K562 (cell line): Measurements from ENCODE around the gene JSRP1. TPM values are rescaled to one million over a fixed set of nuclear protein-coding genes. Genes with fewer than 3 reads are reported as not detected.

ENCODE experiments used
- ATAC-seq: fragments of 200-7000 bp; cut with Tn5 transposase; 3 replicates; pipeline ENCODE4 v1.9.1; 2020; ENCODE audit warnings: moderate library complexity
- BruUV-seq: library from RNA; stranded (reverse); fragments of 400-500 nt; replicated peaks from 2 replicates; lab custom pipeline; 2021; lab: Mats Ljungman, UMichigan
- CTCF ChIA-PET: fragments of 300-600 bp; formaldehyde crosslinking; extraction: SDS; loops from one replicate; lab custom pipeline; 2021; ENCODE audit warnings: low intra/inter-chr PET ratio; lab: Yijun Ruan, JAX
- POLR2A ChIA-PET: fragments of 300-600, 350-650 bp; sonication (Branson Sonifier 250); formaldehyde crosslinking; extraction: SDS; loops from one replicate; lab custom pipeline; 2021; ENCODE audit warnings: antibody characterized with exemption, inconsistent platforms; lab: Yijun Ruan, JAX
- DNase-seq, 4 experiments: peaks; one replicate each; pipeline versions ENCODE4 v3.0.0 to v3.0.0-alpha.2; 2011 to 2018; ENCODE audit warnings: low spot score in 3 of 4, mixed read lengths in 3 of 4; ENCODE audit errors: extremely low read depth in 1 of 4
- FAIRE-seq: peaks from 2 replicates; lab custom pipeline; 2011; peaks lifted over from hg19 to GRCh38; lab: Jason Lieb, UNC
- H2AFZ ChIP-seq: 2 replicates; pipeline ENCODE4 v1.6.0; 2011; ENCODE audit warnings: low read depth, low read length, control low read depth, inconsistent platforms
- H3K27ac ChIP-seq: fragments of 200-600 bp; 3 replicates; pipeline ENCODE4 v1.8.0; 2011; ENCODE audit warnings: low read depth, mild to moderate bottlenecking, control low read depth, inconsistent platforms, low read length, moderate library complexity, mixed read lengths; ENCODE audit errors: extremely low read depth
- H3K27me3 ChIP-seq, 2 experiments: fragments of 300-600 bp in 1 of 2; 2 replicates in 1 of 2; 3 replicates in 1 of 2; pipeline versions ENCODE4 v1.6.0 to v1.8.0; 2011; ENCODE audit warnings: inconsistent platforms in 2 of 2, low read length in 2 of 2, mild to moderate bottlenecking in 1 of 2, mixed read lengths in 1 of 2, moderate library complexity in 1 of 2; ENCODE audit not compliant: control insufficient read depth in 2 of 2, insufficient read depth in 2 of 2
- H3K36me3 ChIP-seq: fragments of 300-600 bp; 3 replicates; pipeline ENCODE4 v1.8.0; 2011; ENCODE audit warnings: mild to moderate bottlenecking, low read length, inconsistent platforms; ENCODE audit not compliant: control insufficient read depth, insufficient read depth
- H3K4me1 ChIP-seq, 2 experiments: fragments of 200-600 bp in 1 of 2; replicated peaks in 1 of 2; 2 replicates in 1 of 2; 3 replicates in 1 of 2; pipeline versions ENCODE4 v1.5.1 to v1.8.0; 2011; ENCODE audit warnings: inconsistent platforms in 2 of 2, low read length in 2 of 2, mild to moderate bottlenecking in 1 of 2, mixed read lengths in 1 of 2, moderate library complexity in 1 of 2; ENCODE audit not compliant: control insufficient read depth in 2 of 2, insufficient read depth in 2 of 2
- H3K4me2 ChIP-seq: 2 replicates; pipeline ENCODE4 v1.6.1; 2011; ENCODE audit warnings: low read length, control low read depth, inconsistent platforms, mixed read lengths; ENCODE audit not compliant: insufficient read depth
- H3K4me3 ChIP-seq: fragments of 200-600 bp; sonication (generic), shearing (Covaris generic); 2 replicates; pipeline ENCODE4 v1.5.1; 2016; ENCODE audit warnings: control low read depth, inconsistent platforms
- H3K79me2 ChIP-seq: fragments of 200-600 bp; 3 replicates; pipeline ENCODE4 v1.8.0; 2011; ENCODE audit warnings: low read length, inconsistent platforms; ENCODE audit not compliant: control insufficient read depth, insufficient read depth
- H3K9ac ChIP-seq, 2 experiments: 2 replicates each; pipeline versions ENCODE4 v1.6.0 to v1.6.1; 2011; ENCODE audit warnings: low read depth in 2 of 2, low read length in 2 of 2, control low read depth in 1 of 2, inconsistent platforms in 1 of 2, mild to moderate bottlenecking in 1 of 2, mixed read lengths in 1 of 2; ENCODE audit not compliant: insufficient read depth in 1 of 2
- H3K9me1 ChIP-seq: one replicate; pipeline ENCODE4 v1.6.0; 2011; ENCODE audit warnings: inconsistent platforms, mild to moderate bottlenecking, low read length, moderate library complexity; ENCODE audit not compliant: control insufficient read depth, insufficient read depth
- H3K9me3 ChIP-seq: replicated peaks from 2 replicates; pipeline ENCODE4 v1.5.1; 2011; ENCODE audit warnings: low read depth, low read length, inconsistent platforms; ENCODE audit not compliant: control insufficient read depth, insufficient read depth
- H4K20me1 ChIP-seq: replicated peaks from 2 replicates; pipeline ENCODE4 v1.6.1; 2011; ENCODE audit warnings: low read length, inconsistent platforms, mixed read lengths; ENCODE audit not compliant: control insufficient read depth, insufficient read depth
- CBFA2T2 ChIP-seq: fragments of 450-650 bp; conservative IDR thresholded peaks from 2 replicates; pipeline ENCODE4 v1.6.1; 2017; ENCODE audit warnings: mild to moderate bottlenecking
- CBX2 ChIP-seq: fragments of 200-600 bp; sonication (generic); IDR thresholded peaks from one replicate; pipeline ENCODE4 v1.6.1; 2012; ENCODE audit warnings: mild to moderate bottlenecking, low read length, inconsistent platforms; ENCODE audit not compliant: insufficient read depth, poor library complexity, severe bottlenecking
- CHD2 ChIP-seq: IDR thresholded peaks from 2 replicates; pipeline ENCODE4 v1.6.1; 2011; ENCODE audit warnings: low read depth, low read length
- ERF ChIP-seq: fragments of 450-650 bp; formaldehyde crosslinking; IDR thresholded peaks from 2 replicates; pipeline ENCODE4 v1.4.0; 2020; ENCODE audit warnings: mild to moderate bottlenecking, mixed read lengths
- HDAC1 ChIP-seq, 2 experiments: fragments of 450-650 bp; IDR thresholded peaks; 2 replicates each; pipeline ENCODE4 v1.6.1; 2016 to 2017; ENCODE audit warnings: inconsistent platforms in 1 of 2, mild to moderate bottlenecking in 1 of 2, moderate library complexity in 1 of 2
- HNRNPL ChIP-seq: fragments of 200-400 bp; formaldehyde crosslinking; IDR thresholded peaks from 2 replicates; pipeline ENCODE4 v1.6.1; 2017; ENCODE audit warnings: low read depth, mild to moderate bottlenecking, low read length
- MTA3 ChIP-seq: fragments of 450-650 bp; formaldehyde crosslinking; IDR thresholded peaks from 2 replicates; pipeline ENCODE4 v1.6.1; 2017; ENCODE audit warnings: mild to moderate bottlenecking, borderline replicate concordance
- NFRKB ChIP-seq: fragments of 450-650 bp; IDR thresholded peaks from 2 replicates; pipeline ENCODE4 v1.6.1; 2016; ENCODE audit warnings: low read depth
- NONO ChIP-seq, 2 experiments: fragments of 200-400 bp in 1 of 2; fragments of 450-650 bp in 1 of 2; formaldehyde crosslinking in 1 of 2; IDR thresholded peaks; 2 replicates each; pipeline ENCODE4 v1.6.1; 2017; ENCODE audit warnings: low read depth in 2 of 2, mild to moderate bottlenecking in 2 of 2, moderate library complexity in 2 of 2, low read length in 1 of 2
- NR4A1 ChIP-seq, 2 experiments: fragments of 250-450 bp in 1 of 2; fragments of 450-650 bp in 1 of 2; sonication (Bioruptor Pico) in 1 of 2; IDR thresholded peaks; 2 replicates each; pipeline versions ENCODE4 v1.4.0 to v1.6.1; 2016 to 2020; ENCODE audit warnings: mild to moderate bottlenecking in 2 of 2, missing compliant biosample characterization in 1 of 2, missing genetic modification characterization in 1 of 2, moderate library complexity in 1 of 2
- PPARD ChIP-seq: fragments of 250-450 bp; sonication (Bioruptor Pico); IDR thresholded peaks from 2 replicates; pipeline ENCODE4 v1.8.0; 2022; ENCODE audit warnings: inconsistent platforms, mild to moderate bottlenecking, moderate library complexity
- RBFOX2 ChIP-seq: fragments of 200-400 bp; formaldehyde crosslinking; IDR thresholded peaks from 2 replicates; pipeline ENCODE4 v1.6.1; 2017; ENCODE audit warnings: low read depth, mild to moderate bottlenecking, low read length, moderate library complexity
- RBM22 ChIP-seq: fragments of 200-400 bp; formaldehyde crosslinking; IDR thresholded peaks from 2 replicates; pipeline ENCODE4 v1.6.1; 2018; ENCODE audit warnings: low read length, low read depth; ENCODE audit not compliant: poor library complexity, severe bottlenecking
- SIX5 ChIP-seq, 2 experiments: IDR thresholded peaks; 2 replicates each; pipeline ENCODE4 v1.6.1; 2011; ENCODE audit warnings: low read length in 2 of 2, borderline replicate concordance in 1 of 2, low read depth in 1 of 2, mild to moderate bottlenecking in 1 of 2, moderate library complexity in 1 of 2; ENCODE audit not compliant: insufficient read depth in 1 of 2
- ZNF212 ChIP-seq: fragments of 450-650 bp; formaldehyde crosslinking; IDR thresholded peaks from 2 replicates; pipeline ENCODE4 v1.4.0; 2020; ENCODE audit warnings: mild to moderate bottlenecking
- ZNF232 ChIP-seq: sonication (generic); formaldehyde crosslinking; IDR thresholded peaks from 2 replicates; pipeline ENCODE4 v1.8.0; 2022; ENCODE audit warnings: mild to moderate bottlenecking, missing genetic modification reagents
- ZNF263 ChIP-seq: sonication (generic); formaldehyde crosslinking; IDR thresholded peaks from 2 replicates; pipeline ENCODE4 v1.8.0; 2022; ENCODE audit warnings: mild to moderate bottlenecking, missing genetic modification reagents, borderline replicate concordance
- ZNF589 ChIP-seq: fragments of 200-800 bp; sonication (Bioruptor generic); IDR thresholded peaks from 2 replicates; pipeline ENCODE4 v1.6.1; 2016; ENCODE audit warnings: low read depth, missing genetic modification characterization, missing compliant biosample characterization
- ZSCAN29 ChIP-seq: fragments of 450-650 bp; IDR thresholded peaks from 2 replicates; pipeline ENCODE4 v1.6.1; 2017
- WGBS: fragments of 100-300 bp; shearing (Covaris generic); methylation state at CpG from one replicate; pipeline ENCODE4 v1.1.6; 2016; ENCODE audit warnings: low coverage, mixed read lengths; ENCODE audit not compliant: insufficient coverage; ENCODE audit errors: missing lambda C conversion rate; 5-methylcytosine and 5-hydroxymethylcytosine counted together
- in situ Hi-C: fragments of 300-500 bp; cut with MboI; formaldehyde crosslinking; loops from 4 replicates; pipeline ENCODE4 v1.15.0; 2018; ENCODE audit warnings: inconsistent platforms, mixed read lengths
- intact Hi-C: fragments of 100-400 bp; cut with micrococcal nuclease; formaldehyde crosslinking; loops from 2 replicates; pipeline ENCODE4 v1.14.2; 2022
- polyA plus RNA-seq, 8 experiments: library from polyadenylated mRNA; depleted of rRNA in 4 of 8; stranded (reverse) in 5 of 8; unstranded in 3 of 8; fragments of >200 nt; fragmentation: Nextera tagmentation in 2 of 8; fragmentation: Illumina TruSeq in 1 of 8; extraction: Ambion mirVana in 2 of 8; extraction: Trizol in 1 of 8; gene quantifications; 2 replicates each; pipeline versions ENCODE4 v1.2.1 to v1.2.3, GENCODE V29; 2011 to 2014; ENCODE audit warnings: inconsistent platforms in 1 of 8, missing spikeins in 1 of 8
- total RNA-seq, 7 experiments: library from RNA; depleted of rRNA in 6 of 7; stranded (reverse); fragments of >200 nt in 6 of 7; fragmentation: Illumina TruSeq in 2 of 7; extraction: Trizol in 2 of 7; gene quantifications; 2 replicates each; pipeline versions ENCODE4 v1.2.1 to v1.2.3, GENCODE V29; 2011 to 2021; ENCODE audit warnings: low replicate concordance in 1 of 7
- TF ChIP-seq, protein P1 (sequence below): sonication (generic); formaldehyde crosslinking; IDR thresholded peaks from 2 replicates; pipeline ENCODE4 v1.8.1; 2023; ENCODE audit warnings: mild to moderate bottlenecking, missing genetic modification reagents

Gene JSRP1
- total and polyA plus RNA-seq, 9 of the 15 experiments (the other 6 are each of a cell fraction or from before 2014, with no cell fraction given): 0.08 to 1.2 (median 0.51) TPM; not detected in 4

DNA sequence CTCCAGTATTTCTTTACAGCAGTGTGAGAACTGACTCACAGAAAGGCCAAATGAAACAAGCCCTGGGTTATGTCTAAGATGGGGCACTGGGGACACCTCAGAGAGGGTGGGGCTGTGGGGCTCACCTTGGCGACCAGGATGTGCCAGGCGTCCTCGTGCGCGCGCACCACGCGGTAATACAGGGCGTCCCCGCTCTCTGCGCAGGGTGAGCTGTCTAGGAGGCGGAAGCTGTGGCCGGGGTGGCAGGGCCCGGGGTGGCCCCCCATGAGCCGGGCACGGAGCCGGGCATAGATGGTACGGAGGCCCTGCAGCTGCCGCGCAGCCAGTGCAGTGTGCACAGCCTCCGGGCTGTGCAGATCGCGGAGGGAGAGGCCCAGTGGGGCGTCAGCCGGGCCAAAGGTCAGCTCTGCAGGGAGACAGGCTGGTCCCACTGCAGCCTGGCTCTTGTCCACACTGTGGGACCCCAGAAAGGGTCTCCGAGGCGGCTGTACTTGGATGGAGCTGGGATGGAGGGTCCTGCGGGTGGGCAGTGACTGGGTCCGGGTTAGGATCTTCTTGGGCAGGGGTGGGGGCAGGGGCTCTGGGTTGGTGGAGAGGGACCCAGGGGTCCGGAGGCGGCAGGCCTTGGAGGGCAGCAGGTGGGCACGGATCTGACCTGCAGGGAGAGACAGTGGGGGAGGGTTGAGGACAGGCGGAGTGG, 22.4 kb upstream of the JSRP1 start (continued):
- TF ChIP-seq, protein P1, sequence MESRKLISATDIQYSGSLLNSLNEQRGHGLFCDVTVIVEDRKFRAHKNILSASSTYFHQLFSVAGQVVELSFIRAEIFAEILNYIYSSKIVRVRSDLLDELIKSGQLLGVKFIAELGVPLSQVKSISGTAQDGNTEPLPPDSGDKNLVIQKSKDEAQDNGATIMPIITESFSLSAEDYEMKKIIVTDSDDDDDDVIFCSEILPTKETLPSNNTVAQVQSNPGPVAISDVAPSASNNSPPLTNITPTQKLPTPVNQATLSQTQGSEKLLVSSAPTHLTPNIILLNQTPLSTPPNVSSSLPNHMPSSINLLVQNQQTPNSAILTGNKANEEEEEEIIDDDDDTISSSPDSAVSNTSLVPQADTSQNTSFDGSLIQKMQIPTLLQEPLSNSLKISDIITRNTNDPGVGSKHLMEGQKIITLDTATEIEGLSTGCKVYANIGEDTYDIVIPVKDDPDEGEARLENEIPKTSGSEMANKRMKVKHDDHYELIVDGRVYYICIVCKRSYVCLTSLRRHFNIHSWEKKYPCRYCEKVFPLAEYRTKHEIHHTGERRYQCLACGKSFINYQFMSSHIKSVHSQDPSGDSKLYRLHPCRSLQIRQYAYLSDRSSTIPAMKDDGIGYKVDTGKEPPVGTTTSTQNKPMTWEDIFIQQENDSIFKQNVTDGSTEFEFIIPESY (CRISPR knock-in tag): peak; percentile 89
- no peak for TF ChIP-seq ZNF212 (CRISPR knock-in tag)
- no peak for TF ChIP-seq ZNF232 (CRISPR knock-in tag)
- TF ChIP-seq NONO (IDR thresholded peaks at IDR 0.05; ENCODE audit: low read depth in 2 of 2, low read length in 1 of 2): 0 out of 4 replicates have a peak, but pooled peaks of 1 of the 2 experiments have one; percentile 12
- peak; percentile 57 for TF ChIP-seq RBFOX2
- peak; percentile 97 for TF ChIP-seq RBM22
- peak; percentile 84 for TF ChIP-seq HNRNPL

DNA sequence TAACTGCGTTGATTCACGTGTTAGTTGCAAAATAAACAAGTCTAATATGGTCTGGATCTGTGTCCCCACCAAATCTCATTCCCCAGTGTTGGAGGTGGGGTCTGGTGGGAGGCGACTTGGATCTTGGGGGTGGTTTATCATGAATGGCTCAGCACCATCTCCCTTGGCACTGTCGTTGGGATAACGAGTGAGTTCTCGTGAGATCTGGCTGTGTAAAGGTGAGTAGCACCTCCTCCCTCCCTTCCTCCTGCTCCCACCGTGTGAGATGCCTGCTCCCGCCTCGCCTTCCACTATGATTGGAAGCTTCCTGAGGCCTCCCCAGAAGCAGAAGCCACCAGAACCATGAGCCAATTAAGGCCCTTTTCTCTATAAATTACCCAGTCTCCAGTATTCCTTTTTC, 20.9 kb upstream of the JSRP1 start:
- Histone ChIP-seq H3K9me3 (no peaks in the 10 kb centered on the region), H3K9ac (no peak overlapping the region), H2AFZ (no peak overlapping the region), H3K4me1 (peaks cover 10 to 67% of the 10 kb centered on the region in 2 experiments), H4K20me1 (peaks cover 23% of the 10 kb centered on the region), H3K4me2 (no peak overlapping the region), H3K9me1 (peaks cover 5% of the 10 kb centered on the region), H3K27me3 (no peaks in the 10 kb centered on the region), H3K79me2 (peaks cover 31% of the 10 kb centered on the region), H3K27ac (no peak overlapping the region), H3K36me3 (peaks cover 22% of the 10 kb centered on the region), H3K4me3 (no peak overlapping the region)
- no TSS peak for BruUV-seq
- ChIA-PET CTCF (no interaction called here), POLR2A (interaction anchor here (0.6 to 4.0 kb wide), 16 partner anchors 9 to 322 kb away, joined by 3 to 17 read pairs (median 4); partner anchors contain the start of gene PLEKHJ1)
- no peak for FAIRE-seq
- intact Hi-C loops: loop anchor here (5.0 kb wide), 2 partner anchors 40 to 335 kb away; no protein-coding TSS in a partner anchor
- WGBS: 49% methylated on average over 9 of the region's 9 CpGs
- in situ Hi-C loops: no loop called here
- no peak for ATAC-seq
- no peak for DNase-seq
- TF ChIP-seq SIX5 (IDR thresholded peaks at IDR 0.05; ENCODE audit: borderline replicate concordance in 1 of 2, insufficient read depth in 1 of 2, low read depth in 1 of 2, low read length in 2 of 2): no peak
- TF ChIP-seq CBFA2T2: no peak
- TF ChIP-seq HDAC1 (IDR thresholded peaks at IDR 0.05): no peak
- no peak for TF ChIP-seq CBX2
- TF ChIP-seq PPARD: no peak
- no peak for TF ChIP-seq ERF
- TF ChIP-seq ZNF263: no peak
- TF ChIP-seq ZNF589 (CRISPR knock-in tag): no peak
- no peak for TF ChIP-seq MTA3
- TF ChIP-seq NR4A1 (CRISPR knock-in tag; IDR thresholded peaks at IDR 0.05): no peak
- no peak for TF ChIP-seq NR4A1 (tag; IDR thresholded peaks at IDR 0.05)
- peak; percentile 65; the same call in 1 of the 2 replicates for TF ChIP-seq CHD2
- no peak for TF ChIP-seq ZSCAN29
- no peak for TF ChIP-seq NFRKB
